ENCODE data around the gene CYP51A1. TPM values are rescaled to one million over a fixed set of nuclear protein-coding genes. Genes with fewer than 3 reads are reported as not detected.

Gene CYP51A1
- total RNA-seq (2022; extraction: Qiagen RNA extraction; ENCODE audit: low read depth) = 40.9 to 54.2 TPM (median 41.4 TPM) in 5 replicates

DNA sequence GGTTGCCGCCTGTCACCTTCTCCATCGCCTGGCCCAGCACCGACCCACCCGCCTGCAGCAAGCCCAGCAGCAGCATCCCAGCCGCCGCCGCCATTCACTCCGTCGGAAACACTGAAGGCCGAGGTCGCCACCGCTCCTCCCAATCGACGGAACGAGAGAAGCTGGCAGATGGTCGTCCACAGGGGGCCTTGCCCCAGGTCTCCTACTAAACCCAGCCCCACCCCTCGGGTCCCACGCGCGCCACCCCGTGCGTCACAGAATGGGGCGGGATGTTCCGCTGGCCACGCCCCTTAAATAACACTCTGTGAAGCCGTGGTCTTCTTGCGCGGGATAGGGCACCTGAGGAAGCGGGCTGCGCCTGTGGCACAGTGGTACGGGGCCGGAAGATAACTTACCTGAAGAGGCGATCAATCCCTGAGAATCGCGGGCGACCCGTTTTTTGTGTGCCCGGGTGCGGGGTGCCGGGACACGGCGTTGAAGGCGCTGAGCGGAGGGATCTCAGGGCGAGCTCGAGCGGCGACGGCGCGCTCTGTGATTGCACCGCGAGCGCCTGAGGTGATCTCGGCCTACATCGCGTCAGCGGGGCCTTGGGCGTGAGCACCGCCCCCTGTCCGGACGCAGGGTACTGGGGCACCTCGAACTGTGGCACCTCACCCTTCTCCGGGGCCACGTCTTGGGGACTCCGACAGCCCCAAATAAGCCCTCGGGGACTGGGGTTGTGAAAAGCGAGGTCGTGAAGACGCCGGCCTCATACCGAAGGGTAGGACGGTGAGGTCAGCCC is at the start of gene CYP51A1:
Gene CYP51A1, minus strand, starts transcription at position 207 of the 781 bp plus-strand sequence. Its CDS starts 113 bp downstream, at position 94.

DNA sequence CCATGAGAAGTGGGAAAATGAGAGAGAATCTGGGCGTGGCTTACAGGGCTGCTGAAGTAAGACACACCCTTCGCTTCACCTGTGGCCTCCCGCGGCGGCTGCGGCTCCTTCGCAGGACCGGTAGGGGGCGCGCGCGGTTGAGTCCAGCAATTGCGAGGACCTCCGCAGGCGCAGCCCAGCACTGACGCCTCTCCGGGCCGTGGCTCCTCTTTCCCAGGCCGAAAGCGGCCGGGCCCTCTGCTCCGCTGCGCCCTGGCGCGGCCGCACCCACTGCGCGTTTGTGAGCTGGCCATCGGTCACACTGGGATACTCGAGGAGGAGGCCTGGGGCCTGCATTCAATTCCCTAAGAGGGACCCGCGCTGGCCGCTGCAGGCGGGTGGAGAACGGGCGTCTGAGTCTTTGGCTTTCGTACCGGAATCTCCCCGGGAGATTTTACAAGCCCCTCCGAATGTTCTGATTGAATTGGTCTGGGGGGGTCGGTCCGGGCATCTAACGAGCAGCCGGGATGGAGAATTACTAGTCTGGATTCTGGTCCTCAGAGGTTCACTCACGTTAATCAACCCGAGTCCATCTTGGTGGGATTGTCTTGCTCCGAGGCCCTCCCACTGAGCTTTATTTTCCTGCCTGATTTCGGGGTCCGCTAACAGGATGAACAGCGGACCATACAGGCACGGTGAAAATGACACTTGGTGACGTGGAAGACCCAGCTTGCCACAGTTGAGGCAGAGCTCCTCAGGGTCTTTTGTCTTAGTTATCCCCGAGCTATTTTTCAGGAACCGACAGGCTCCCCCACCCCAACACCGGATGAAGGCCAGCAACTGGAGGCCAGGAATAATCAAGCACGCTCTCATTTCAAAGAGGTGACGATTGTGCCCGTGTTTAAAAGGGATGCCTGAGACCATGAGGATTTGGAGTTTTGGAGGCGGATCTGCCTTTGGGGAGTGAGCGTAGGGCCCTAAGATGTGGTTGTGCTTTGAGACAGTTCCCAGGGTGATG is 44.9 kb upstream of the CYP51A1 start, which contains the start of gene LRRD1:
Gene LRRD1, minus strand, starts transcription at position 215 of the 997 bp plus-strand sequence. CDS start 13,940 bp downstream, outside the sequence.

Other genes starting within 250 kb of the CYP51A1 start
- 14.8 to 25.1 TPM (median 16.1 TPM) in 5 replicates for gene AKAP9, start 193.6 kb downstream of the CYP51A1 start, total RNA-seq (2022; extraction: Qiagen RNA extraction; ENCODE audit: low read depth)
- gene LRRD1, start 44.7 kb upstream of the CYP51A1 start, total RNA-seq (2022; extraction: Qiagen RNA extraction; ENCODE audit: low read depth) = not detected in 5 replicates
- 23.3 to 33.3 TPM (median 27.1 TPM) in 5 replicates for gene KRIT1, start 111.4 kb upstream of the CYP51A1 start, total RNA-seq (2022; extraction: Qiagen RNA extraction; ENCODE audit: low read depth)
- gene ANKIB1, start 111.5 kb upstream of the CYP51A1 start, total RNA-seq (2022; extraction: Qiagen RNA extraction; ENCODE audit: low read depth) = 16.6 to 22.7 TPM (median 20.3 TPM) in 5 replicates

Data from A549 treated with CpdA at 1 μM for 4 hours (cell line).